AG09319 (cell line): Measurements from ENCODE around the gene BIRC7.

Experiments used
- DNase-seq: peaks from one replicate; pipeline ENCODE4 v3.0.0-alpha.2; 2010; ENCODE audit warnings: low read depth; ENCODE audit errors: extremely low read depth
- TF ChIP-seq, protein P1 (sequence below): IDR thresholded peaks from 2 replicates; pipeline ENCODE4 v1.5.1; 2011; ENCODE audit warnings: low read depth, mild to moderate bottlenecking, inconsistent platforms, low read length, moderate library complexity

Gene BIRC7

DNA sequence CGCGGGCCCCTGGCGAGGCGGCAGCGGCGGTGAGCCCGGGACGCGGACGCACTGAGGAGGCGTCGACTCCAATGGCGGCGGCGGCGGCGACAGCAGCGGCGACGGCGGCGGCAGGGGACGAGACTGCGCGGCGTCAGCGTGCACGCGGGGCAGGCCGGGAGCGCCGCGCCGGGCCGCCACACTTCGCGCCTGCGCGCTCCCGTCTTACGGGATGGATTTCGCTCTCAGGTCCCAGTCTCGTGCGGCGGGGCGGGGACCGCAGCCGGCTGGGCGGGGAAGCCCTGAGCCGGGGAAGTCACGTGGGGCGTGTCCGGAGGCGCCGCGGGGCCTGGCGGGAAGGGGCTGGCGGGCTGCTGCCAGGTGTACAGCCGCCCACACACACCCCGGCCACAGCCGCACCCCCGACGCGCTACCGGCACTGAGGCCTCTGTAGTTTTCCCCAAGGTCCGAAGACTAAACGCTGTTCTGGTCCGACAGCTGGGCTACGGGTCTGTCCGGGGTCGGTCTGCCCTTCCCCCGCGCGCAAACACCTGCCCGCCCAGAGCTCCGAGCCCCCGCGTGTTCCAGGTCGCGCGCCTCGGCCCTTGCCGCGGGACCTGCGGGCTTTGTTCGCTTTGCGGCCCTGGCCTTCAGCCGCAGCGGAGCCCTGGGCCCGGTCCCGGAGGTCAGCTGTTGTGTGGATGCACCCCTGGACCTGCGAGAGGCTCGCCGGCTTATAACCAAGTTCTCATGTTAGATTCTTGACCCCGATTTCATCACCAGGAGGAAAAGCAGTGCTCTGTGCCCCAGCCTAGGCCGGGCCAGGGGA lies 19.5 kb upstream of the BIRC7 start, which contains the start of gene YTHDF1:
Gene YTHDF1, minus strand, starts transcription at position 91 of the 808 bp plus-strand sequence. CDS start 239 bp downstream, outside the sequence.
- peak; percentile 79 for DNase-seq
- TF ChIP-seq, protein P1, sequence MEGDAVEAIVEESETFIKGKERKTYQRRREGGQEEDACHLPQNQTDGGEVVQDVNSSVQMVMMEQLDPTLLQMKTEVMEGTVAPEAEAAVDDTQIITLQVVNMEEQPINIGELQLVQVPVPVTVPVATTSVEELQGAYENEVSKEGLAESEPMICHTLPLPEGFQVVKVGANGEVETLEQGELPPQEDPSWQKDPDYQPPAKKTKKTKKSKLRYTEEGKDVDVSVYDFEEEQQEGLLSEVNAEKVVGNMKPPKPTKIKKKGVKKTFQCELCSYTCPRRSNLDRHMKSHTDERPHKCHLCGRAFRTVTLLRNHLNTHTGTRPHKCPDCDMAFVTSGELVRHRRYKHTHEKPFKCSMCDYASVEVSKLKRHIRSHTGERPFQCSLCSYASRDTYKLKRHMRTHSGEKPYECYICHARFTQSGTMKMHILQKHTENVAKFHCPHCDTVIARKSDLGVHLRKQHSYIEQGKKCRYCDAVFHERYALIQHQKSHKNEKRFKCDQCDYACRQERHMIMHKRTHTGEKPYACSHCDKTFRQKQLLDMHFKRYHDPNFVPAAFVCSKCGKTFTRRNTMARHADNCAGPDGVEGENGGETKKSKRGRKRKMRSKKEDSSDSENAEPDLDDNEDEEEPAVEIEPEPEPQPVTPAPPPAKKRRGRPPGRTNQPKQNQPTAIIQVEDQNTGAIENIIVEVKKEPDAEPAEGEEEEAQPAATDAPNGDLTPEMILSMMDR, result no peak

DNA sequence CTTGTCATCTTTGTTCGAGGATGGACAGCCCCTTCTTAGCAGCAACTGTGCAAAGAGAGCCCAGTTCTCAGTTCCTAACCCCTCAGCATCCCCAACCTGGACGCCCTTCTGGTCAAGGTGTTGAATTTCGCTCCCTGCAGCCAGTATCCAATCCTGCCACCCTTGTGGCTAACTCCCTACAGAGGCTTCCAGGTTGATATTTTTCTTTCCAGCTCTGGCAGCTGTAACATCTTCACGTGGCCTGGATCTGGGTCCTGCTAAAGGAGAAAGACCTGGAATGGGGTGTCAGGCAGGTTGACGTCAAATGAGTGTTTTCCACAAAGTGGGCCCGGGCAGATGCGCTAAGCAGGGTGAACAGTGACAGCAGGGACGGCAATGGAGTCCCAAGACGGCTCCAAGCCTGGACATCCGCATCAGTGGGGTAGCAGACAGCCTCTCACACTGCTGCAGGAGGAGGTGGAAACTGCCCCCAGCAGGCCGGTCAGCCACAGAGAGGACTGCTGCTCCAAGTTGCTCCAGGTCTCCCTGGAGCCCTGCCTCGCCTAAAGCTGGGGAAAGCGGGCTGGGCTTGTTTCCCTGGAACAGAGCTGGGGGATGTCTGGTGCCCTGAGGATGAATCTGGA lies 18.7 kb upstream of the BIRC7 start:
- no peak for DNase-seq
- TF ChIP-seq, protein P1, result no peak

DNA sequence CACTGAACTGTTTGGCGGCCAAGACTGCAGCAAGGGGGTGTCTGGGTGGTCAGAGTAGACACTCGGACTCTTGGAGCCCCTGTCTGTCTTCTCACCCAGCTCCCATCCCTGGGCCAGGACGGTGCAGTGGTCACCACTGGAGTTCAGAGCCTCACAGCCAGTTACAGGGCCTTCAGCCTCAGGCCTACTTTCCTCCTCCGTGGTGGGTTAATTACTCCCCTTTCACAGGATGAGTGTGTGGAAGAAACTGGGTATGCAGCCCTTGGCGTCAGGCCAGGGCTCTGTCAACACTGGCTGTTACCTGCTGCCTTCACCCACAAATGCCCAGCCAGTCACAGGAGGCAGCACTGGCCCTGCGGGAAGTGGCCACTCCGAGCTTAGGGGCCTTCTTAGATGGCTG lies 18.0 kb upstream of the BIRC7 start:
- no peak for DNase-seq

DNA sequence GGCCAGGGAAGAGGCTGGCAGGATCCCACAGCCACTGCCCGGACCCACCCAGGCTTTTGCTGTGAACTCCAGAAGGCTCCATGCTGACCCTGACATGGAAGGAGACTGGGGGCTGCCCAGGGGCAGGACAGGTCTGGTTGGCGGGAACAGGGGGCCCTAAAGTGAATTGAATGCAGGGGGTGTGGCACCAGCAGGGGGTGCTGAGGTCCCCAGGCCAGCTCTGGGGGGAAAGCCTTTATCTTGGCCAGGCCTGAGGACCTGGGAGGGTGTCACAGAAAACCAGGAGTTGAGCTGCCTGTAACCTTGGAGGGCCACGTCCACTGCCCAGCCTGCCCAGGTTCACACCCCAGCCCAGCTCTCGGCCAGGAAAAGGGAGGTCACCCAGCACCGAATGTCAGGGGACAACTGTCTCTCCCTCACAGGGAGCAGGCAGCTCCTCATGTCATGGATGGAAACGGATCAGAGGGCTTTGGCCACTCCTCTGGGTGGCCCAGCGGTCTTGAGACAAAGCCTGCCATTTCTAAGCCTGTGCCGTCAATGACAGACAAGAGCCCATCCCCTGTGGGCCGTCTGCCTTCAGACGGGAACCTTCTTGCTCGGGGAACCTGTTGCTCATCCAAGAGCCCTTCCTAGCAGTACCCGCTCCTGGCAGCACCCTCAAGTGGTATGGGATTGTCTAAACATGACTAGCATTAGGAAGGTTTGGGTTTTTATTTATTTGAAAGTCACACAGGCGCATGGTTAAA lies 16.8 kb upstream of the BIRC7 start:
- TF ChIP-seq, protein P1, result no peak
- no peak for DNase-seq

More for the DNA sequence above, 18.0 kb upstream of the BIRC7 start:
- TF ChIP-seq, protein P1, result no peak

DNA sequence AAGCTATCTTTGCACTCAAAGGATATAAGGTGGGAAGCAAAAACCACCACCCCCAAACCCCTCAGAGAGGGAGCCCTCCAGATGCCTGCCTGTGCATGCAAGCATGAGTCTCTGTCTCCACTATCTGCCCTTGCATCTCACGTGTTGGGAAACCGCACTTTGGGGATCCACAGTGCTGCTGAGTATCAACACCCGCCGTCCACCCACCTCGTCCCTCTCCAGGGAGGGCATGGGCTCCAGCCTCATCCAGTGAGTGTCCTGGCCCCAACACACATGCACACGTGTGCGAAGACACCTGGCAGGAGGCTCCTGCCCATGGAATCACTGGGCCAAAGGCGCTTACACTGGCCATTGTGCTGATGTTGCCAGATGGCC lies 16.3 kb upstream of the BIRC7 start:
- TF ChIP-seq, protein P1, result no peak
- no peak for DNase-seq

DNA sequence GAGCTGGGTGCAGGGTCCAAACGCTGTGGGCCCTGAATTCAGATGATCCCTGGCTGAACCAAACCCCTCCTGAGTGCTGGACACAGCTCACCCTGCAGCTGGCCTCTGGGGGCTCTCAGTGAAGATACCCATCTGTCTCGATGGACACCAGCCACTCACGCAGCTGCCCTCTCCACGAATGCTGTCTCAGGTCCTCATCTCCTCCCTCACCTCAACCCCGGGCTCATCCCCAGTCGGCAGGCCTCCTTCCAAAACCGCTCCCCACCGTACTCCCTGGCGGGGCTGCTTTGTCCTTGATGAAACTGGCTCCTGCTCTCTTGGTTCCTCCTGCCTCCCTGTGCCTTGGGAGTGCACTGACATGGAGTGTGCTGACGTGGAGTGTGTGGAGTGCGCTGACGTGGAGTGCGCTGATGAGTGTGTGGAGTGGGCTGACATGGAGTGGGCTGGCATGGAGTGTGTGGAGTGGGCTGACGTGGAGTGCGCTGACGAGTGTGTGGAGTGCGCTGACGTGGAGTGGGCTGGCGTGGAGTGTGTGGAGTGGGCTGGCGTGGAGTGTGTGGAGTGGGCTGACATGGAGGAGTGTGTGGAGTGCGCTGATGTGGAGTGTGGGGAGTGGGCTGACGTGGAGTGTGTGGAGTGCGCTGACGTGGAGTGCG lies 15.7 kb upstream of the BIRC7 start:
- TF ChIP-seq, protein P1, result no peak
- no peak for DNase-seq
